SH-SY5Y (cell line): Measurements from ENCODE around the gene FRRS1.

ENCODE experiments used
- GATA2 ChIP-seq: IDR thresholded peaks from 2 replicates; pipeline ENCODE4 v1.6.1; 2011; ENCODE audit warnings: mild to moderate bottlenecking, low read depth, low read length
- GATA3 ChIP-seq: IDR thresholded peaks from 2 replicates; pipeline ENCODE4 v1.6.1; 2011; ENCODE audit warnings: low read depth, mild to moderate bottlenecking, low read length, moderate library complexity

The FRRS1 gene

GRCh38 chr1:99659755-99660210 lies 106.7 kb downstream of the FRRS1 start:
- TF ChIP-seq GATA2: no peak
- TF ChIP-seq GATA3: no peak
